ENCODE data around the gene SLC5A11.

- TF ChIP-seq TAF1 (IDR thresholded peaks at IDR 0.05; ENCODE audit: borderline replicate concordance, insufficient read depth, low read length) = no peak
- TF ChIP-seq POLR2AphosphoS5 (IDR thresholded peaks at IDR 0.05; ENCODE audit: low read depth, low read length) = no peak
- TF ChIP-seq SIN3A (IDR thresholded peaks at IDR 0.05; ENCODE audit: borderline replicate concordance, insufficient read depth, low read length) = no peak
- TF ChIP-seq FOXP2 (optimal IDR thresholded peaks at IDR 0.05; ENCODE audit: borderline replicate concordance, extremely low read depth, extremely low read length, insufficient read depth) = no peak
These were observed 29.1 kb upstream of the SLC5A11 start for GRCh38 chr16:24816688-24817087.

Data from PFSK-1 (cell line).